T follicular helper cell (primary cell): ENCODE data around the gene C1orf21.

Experiments used
- DNase-seq: peaks from one replicate; pipeline ENCODE4 v3.0.0-alpha.2; 2020; ENCODE audit warnings: low read depth

Gene C1orf21

GRCh38 chr1:184630679-184631060 lies 243.8 kb downstream of the C1orf21 start:
- no peak for DNase-seq

GRCh38 chr1:184632415-184633175 lies 245.8 kb downstream of the C1orf21 start:
- DNase-seq = no peak

GRCh38 chr1:184633785-184634184 lies 247.0 kb downstream of the C1orf21 start:
- DNase-seq = no peak

- no peak for DNase-seq
Observed at GRCh38 chr1:184634296-184634695, 247.5 kb downstream of the C1orf21 start.

- no peak for DNase-seq
Observed at GRCh38 chr1:184635347-184635979, 248.6 kb downstream of the C1orf21 start.

- no peak for DNase-seq
Observed at GRCh38 chr1:184635980-184636431, 249.2 kb downstream of the C1orf21 start.

GRCh38 chr1:184637664-184638240 lies 250.9 kb downstream of the C1orf21 start:
- no peak for DNase-seq

GRCh38 chr1:184639205-184639604 lies 252.4 kb downstream of the C1orf21 start:
- no peak for DNase-seq

- no peak for DNase-seq
Observed at GRCh38 chr1:184640505-184640904, 253.7 kb downstream of the C1orf21 start.

GRCh38 chr1:184641894-184642293 lies 255.1 kb downstream of the C1orf21 start:
- DNase-seq = no peak

- no peak for DNase-seq
Observed at GRCh38 chr1:184643661-184644060, 256.8 kb downstream of the C1orf21 start.

- DNase-seq = no peak
Observed at GRCh38 chr1:184644771-184645170, 257.9 kb downstream of the C1orf21 start.

GRCh38 chr1:184646178-184646701 lies 259.4 kb downstream of the C1orf21 start:
- DNase-seq = no peak

- no peak for DNase-seq
Observed at GRCh38 chr1:184646824-184647223, 260.0 kb downstream of the C1orf21 start.

- DNase-seq = no peak
Observed at GRCh38 chr1:184647471-184647870, 260.6 kb downstream of the C1orf21 start.

- DNase-seq = no peak
Observed at GRCh38 chr1:184648160-184648855, 261.5 kb downstream of the C1orf21 start.

- DNase-seq = no peak
Observed at GRCh38 chr1:184648856-184649201, 262.0 kb downstream of the C1orf21 start.

GRCh38 chr1:184649451-184649888 lies 262.6 kb downstream of the C1orf21 start:
- DNase-seq = no peak

GRCh38 chr1:184650177-184650866 lies 263.5 kb downstream of the C1orf21 start:
- no peak for DNase-seq

GRCh38 chr1:184655185-184655584 lies 268.4 kb downstream of the C1orf21 start:
- DNase-seq = no peak

- no peak for DNase-seq
Observed at GRCh38 chr1:184656221-184656620, 269.4 kb downstream of the C1orf21 start.

- DNase-seq = no peak
Observed at GRCh38 chr1:184658055-184658454, 271.2 kb downstream of the C1orf21 start.
